Measurements from ENCODE around the gene CLEC17A. TPM values are rescaled to one million over a fixed set of nuclear protein-coding genes. Genes with fewer than 3 reads are reported as not detected.

Gene CLEC17A
- total and polyA plus RNA-seq, 2 of the 8 experiments (the other 6 are each of a cell fraction or from before 2014, with no cell fraction given): not detected

DNA sequence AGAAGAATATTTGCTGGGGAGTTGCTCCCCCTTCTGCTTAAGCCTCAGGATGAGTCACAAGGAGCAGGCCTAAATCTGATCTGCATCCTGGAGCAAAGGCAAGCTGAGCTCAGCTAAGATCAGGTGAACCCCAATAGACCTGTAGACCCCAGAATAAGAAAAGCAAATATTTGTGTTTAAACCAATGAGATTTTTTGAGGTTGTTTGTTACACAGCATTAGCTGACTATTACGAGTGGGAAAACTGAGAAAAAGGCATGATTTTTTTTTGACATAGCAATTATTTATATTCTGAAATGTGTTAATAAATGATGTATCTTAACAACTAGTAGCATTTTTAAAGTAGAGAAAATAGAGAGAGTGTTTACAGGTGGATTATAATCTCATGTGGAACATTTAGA is 46.7 kb downstream of the CLEC17A start:
- 84% methylated on average over 1 of the region's 1 CpG; no CpG with 5 or more reads in 1 of the 2 experiments for WGBS, 2 experiments (ENCODE audit: extremely low coverage in 1 of 2, insufficient coverage in 1 of 2, insufficient read length in 1 of 2, insufficient replicate concordance in 2 of 2, low coverage in 1 of 2, low lambda C conversion rate in 2 of 2, missing lambda C conversion rate in 1 of 2)
- Histone ChIP-seq H4K8ac (ENCODE audit: extremely low read depth, insufficient read depth, low read length) (no peak overlapping the region), H2AFZ (ENCODE audit: low read length) (no peak overlapping the region), H3K4me1 (replicated peaks in 1 of 4; ENCODE audit: control insufficient read depth in 3 of 4, insufficient read depth in 4 of 4, low read length in 3 of 4) (no peaks in the 10 kb centered on the region), H3K9ac (replicated peaks in 1 of 4; ENCODE audit: extremely low read depth in 1 of 4, low read depth in 3 of 4, low read length in 3 of 4) (no peak overlapping the region), H3K23me2 (ENCODE audit: low read depth, low read length) (no peaks in the 10 kb centered on the region), H4K5ac (ENCODE audit: insufficient read length, low read depth, low read length) (no peak overlapping the region), H3K9me3 (ENCODE audit: insufficient read depth in 2 of 2, low read depth in 1 of 2, low read length in 1 of 2) (peaks cover 24 to 42% of the 10 kb centered on the region in 2 experiments), H2BK5ac (ENCODE audit: low read depth, low read length) (no peak overlapping the region), H2BK120ac (replicated peaks; ENCODE audit: low read depth, low read length) (no peak overlapping the region), H3K14ac (ENCODE audit: insufficient read length) (no peak overlapping the region), H3K4me2 (ENCODE audit: insufficient read depth in 1 of 2, low read depth in 2 of 2, low read length in 2 of 2) (no peak overlapping the region), H4K20me1 (replicated peaks in 1 of 2; ENCODE audit: control insufficient read depth in 1 of 2, insufficient read depth in 2 of 2, low read length in 2 of 2) (no peaks in the 10 kb centered on the region), H2BK20ac (ENCODE audit: low read length) (no peak overlapping the region), H3K27ac (ENCODE audit: low read depth, low read length) (no peak overlapping the region), H3K79me1 (ENCODE audit: low read depth, low read length) (no peaks in the 10 kb centered on the region), H3K56ac (replicated peaks; ENCODE audit: insufficient read length, low read depth, low read length) (no peak overlapping the region), H2AK5ac (ENCODE audit: low read depth, low read length) (no peak overlapping the region), H4K91ac (replicated peaks; ENCODE audit: insufficient read length, low read length) (no peak overlapping the region), H3K23ac (ENCODE audit: insufficient read length) (no peak overlapping the region), H3K36me3 (ENCODE audit: control insufficient read depth in 2 of 4, insufficient read depth in 4 of 4, low read length in 3 of 4) (no peaks in the 10 kb centered on the region), H3K27me3 (replicated peaks in 1 of 4; ENCODE audit: control insufficient read depth in 3 of 4, extremely low read depth in 1 of 4, insufficient read depth in 3 of 4, low read length in 3 of 4) (no peaks in the 10 kb centered on the region), H3K4me3 (ENCODE audit: extremely low read depth in 1 of 4, insufficient read depth in 2 of 4, low read depth in 3 of 4, low read length in 4 of 4) (no peak overlapping the region), H2BK12ac (ENCODE audit: low read depth, low read length) (no peak overlapping the region), H3K4ac (replicated peaks; ENCODE audit: insufficient read length, low read depth, low read length) (no peak overlapping the region), H2BK15ac (ENCODE audit: low read length) (no peak overlapping the region), H3K18ac (ENCODE audit: extremely low read depth, low read length) (no peak overlapping the region), H3K79me2 (ENCODE audit: control insufficient read depth in 1 of 2, insufficient read depth in 2 of 2, low read length in 2 of 2) (no peaks in the 10 kb centered on the region)
- CTCF ChIA-PET (ENCODE audit: partially characterized antibody): no interaction called here
- POLR2A ChIA-PET (ENCODE audit: partially characterized antibody): no interaction called here
- FAIRE-seq (no peak), DNase-seq (ENCODE audit: low read depth in 1 of 2, low spot score in 2 of 2) (no peak)
- no peak for TF ChIP-seq EZH2 (IDR thresholded peaks at IDR 0.05; ENCODE audit: low read depth, low read length, severe bottlenecking)
- no peak for TF ChIP-seq EP300 (IDR thresholded peaks at IDR 0.05; ENCODE audit: borderline replicate concordance in 1 of 2, low read depth in 2 of 2, low read length in 2 of 2)
- TF ChIP-seq, protein P1, sequence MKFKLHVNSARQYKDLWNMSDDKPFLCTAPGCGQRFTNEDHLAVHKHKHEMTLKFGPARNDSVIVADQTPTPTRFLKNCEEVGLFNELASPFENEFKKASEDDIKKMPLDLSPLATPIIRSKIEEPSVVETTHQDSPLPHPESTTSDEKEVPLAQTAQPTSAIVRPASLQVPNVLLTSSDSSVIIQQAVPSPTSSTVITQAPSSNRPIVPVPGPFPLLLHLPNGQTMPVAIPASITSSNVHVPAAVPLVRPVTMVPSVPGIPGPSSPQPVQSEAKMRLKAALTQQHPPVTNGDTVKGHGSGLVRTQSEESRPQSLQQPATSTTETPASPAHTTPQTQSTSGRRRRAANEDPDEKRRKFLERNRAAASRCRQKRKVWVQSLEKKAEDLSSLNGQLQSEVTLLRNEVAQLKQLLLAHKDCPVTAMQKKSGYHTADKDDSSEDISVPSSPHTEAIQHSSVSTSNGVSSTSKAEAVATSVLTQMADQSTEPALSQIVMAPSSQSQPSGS (IDR thresholded peaks at IDR 0.05; ENCODE audit: low read length): no peak
- TF ChIP-seq RFX5 (IDR thresholded peaks at IDR 0.05; ENCODE audit: borderline replicate concordance, low read depth, low read length): no peak
- TF ChIP-seq, protein P2, sequence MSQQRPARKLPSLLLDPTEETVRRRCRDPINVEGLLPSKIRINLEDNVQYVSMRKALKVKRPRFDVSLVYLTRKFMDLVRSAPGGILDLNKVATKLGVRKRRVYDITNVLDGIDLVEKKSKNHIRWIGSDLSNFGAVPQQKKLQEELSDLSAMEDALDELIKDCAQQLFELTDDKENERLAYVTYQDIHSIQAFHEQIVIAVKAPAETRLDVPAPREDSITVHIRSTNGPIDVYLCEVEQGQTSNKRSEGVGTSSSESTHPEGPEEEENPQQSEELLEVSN (IDR thresholded peaks at IDR 0.05): no peak
- TF ChIP-seq HDAC6 (IDR thresholded peaks at IDR 0.05; ENCODE audit: low read depth, low read length): no peak
- TF ChIP-seq ZNF274 (IDR thresholded peaks at IDR 0.05; ENCODE audit: borderline replicate concordance, extremely low read depth, low read length): no peak
- TF ChIP-seq BRCA1 (IDR thresholded peaks at IDR 0.05; ENCODE audit: low read depth, low read length): no peak
- no peak for TF ChIP-seq MAFK (IDR thresholded peaks at IDR 0.05; ENCODE audit: low read depth, low read length)
- no peak for TF ChIP-seq POLR2AphosphoS5 (IDR thresholded peaks at IDR 0.05; ENCODE audit: low read depth, low read length)
- TF ChIP-seq TCF12 (IDR thresholded peaks at IDR 0.05; ENCODE audit: low read depth, low read length): no peak
- no peak for TF ChIP-seq CBX8 (IDR thresholded peaks at IDR 0.05; ENCODE audit: borderline replicate concordance, low read depth, low read length)
- TF ChIP-seq JUND (IDR thresholded peaks at IDR 0.05; ENCODE audit: low read length): no peak
